ENCODE data around the gene RIMS1.
A peak's percentile ranks its signal among the peaks of the same experiment; 100 is the strongest.

The RIMS1 gene, protein sequence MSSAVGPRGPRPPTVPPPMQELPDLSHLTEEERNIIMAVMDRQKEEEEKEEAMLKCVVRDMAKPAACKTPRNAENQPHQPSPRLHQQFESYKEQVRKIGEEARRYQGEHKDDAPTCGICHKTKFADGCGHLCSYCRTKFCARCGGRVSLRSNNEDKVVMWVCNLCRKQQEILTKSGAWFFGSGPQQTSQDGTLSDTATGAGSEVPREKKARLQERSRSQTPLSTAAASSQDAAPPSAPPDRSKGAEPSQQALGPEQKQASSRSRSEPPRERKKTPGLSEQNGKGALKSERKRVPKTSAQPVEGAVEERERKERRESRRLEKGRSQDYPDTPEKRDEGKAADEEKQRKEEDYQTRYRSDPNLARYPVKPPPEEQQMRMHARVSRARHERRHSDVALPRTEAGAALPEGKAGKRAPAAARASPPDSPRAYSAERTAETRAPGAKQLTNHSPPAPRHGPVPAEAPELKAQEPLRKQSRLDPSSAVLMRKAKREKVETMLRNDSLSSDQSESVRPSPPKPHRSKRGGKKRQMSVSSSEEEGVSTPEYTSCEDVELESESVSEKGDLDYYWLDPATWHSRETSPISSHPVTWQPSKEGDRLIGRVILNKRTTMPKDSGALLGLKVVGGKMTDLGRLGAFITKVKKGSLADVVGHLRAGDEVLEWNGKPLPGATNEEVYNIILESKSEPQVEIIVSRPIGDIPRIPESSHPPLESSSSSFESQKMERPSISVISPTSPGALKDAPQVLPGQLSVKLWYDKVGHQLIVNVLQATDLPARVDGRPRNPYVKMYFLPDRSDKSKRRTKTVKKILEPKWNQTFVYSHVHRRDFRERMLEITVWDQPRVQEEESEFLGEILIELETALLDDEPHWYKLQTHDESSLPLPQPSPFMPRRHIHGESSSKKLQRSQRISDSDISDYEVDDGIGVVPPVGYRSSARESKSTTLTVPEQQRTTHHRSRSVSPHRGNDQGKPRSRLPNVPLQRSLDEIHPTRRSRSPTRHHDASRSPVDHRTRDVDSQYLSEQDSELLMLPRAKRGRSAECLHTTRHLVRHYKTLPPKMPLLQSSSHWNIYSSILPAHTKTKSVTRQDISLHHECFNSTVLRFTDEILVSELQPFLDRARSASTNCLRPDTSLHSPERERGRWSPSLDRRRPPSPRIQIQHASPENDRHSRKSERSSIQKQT (N-terminal part only)

GRCh38 chr6:71886184-71887005 lies at the start of gene RIMS1:
TSS of gene RIMS1 (plus strand) at chr6:71886550. CDS start at chr6:71887024, 474 bp downstream.
- TF ChIP-seq JUND (IDR thresholded peaks at IDR 0.05; ENCODE audit: low read depth), result no peak
- in situ Hi-C loops (cut with HindIII; ENCODE audit: low pct_unique_long_range_greater_than_20kb, low sequenced_read_pairs), result no loop called here
- no peak for DNase-seq (ENCODE audit: low read depth in 1 of 2, low spot score in 1 of 2)

- in situ Hi-C loops (cut with HindIII; ENCODE audit: low pct_unique_long_range_greater_than_20kb, low sequenced_read_pairs), result no loop called here
- no peak for DNase-seq (ENCODE audit: low read depth in 1 of 2, low spot score in 1 of 2)
- no peak for TF ChIP-seq JUND (IDR thresholded peaks at IDR 0.05; ENCODE audit: low read depth)
Observed at GRCh38 chr6:71851214-71851613, 35.1 kb upstream of the RIMS1 start.

DNA sequence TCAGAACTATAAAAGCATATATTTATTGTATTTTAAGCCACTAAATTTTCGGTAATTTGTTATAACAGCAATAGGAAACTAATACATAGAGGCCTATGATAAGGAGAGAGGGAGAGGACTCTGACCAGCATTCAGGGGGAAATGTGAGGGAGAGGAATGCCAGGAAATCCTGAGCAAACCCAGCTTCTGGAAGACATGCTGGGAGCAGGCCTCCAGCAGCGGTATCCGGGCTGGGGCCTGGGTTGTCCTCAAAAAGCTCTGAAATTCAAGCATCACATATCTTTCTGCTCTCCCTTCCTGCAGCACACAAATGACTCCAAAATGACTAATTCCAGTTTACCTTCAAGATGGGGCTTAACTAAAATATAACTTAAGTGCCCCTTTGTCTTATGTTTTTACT lies 33.4 kb upstream of the RIMS1 start:
- DNase-seq (ENCODE audit: low read depth in 1 of 2, low spot score in 1 of 2), result no peak
- in situ Hi-C loops (cut with HindIII; ENCODE audit: low pct_unique_long_range_greater_than_20kb, low sequenced_read_pairs), result no loop called here
- no peak for TF ChIP-seq JUND (IDR thresholded peaks at IDR 0.05; ENCODE audit: low read depth)

- in situ Hi-C loops (cut with HindIII; ENCODE audit: low pct_unique_long_range_greater_than_20kb, low sequenced_read_pairs), result no loop called here
- TF ChIP-seq JUND (IDR thresholded peaks at IDR 0.05; ENCODE audit: low read depth), result no peak
- peak in 1 of 2 experiments; percentile 57 for DNase-seq (ENCODE audit: low read depth in 1 of 2, low spot score in 1 of 2)
Observed at GRCh38 chr6:71855406-71855805, 30.9 kb upstream of the RIMS1 start.

DNA sequence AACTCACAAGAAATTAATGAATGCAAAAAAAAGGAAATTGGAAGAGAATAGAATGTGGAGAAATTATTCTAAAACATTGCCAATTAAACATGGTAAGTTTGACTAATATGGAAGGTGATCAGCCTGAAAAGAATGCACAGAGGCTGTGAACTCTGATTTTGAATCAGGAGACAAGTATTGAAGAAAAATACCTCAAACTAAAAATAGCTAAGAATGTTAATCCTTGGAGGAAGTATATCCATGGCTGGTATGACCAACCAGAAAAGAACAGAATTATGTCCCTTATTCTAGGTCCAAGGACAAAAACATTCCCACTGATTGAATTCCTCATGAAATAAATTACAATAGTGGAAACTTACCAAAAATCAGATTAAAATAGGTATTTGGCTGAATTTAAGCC lies 7.3 kb upstream of the RIMS1 start:
- TF ChIP-seq JUND (IDR thresholded peaks at IDR 0.05; ENCODE audit: low read depth), result no peak
- in situ Hi-C loops (cut with HindIII; ENCODE audit: low pct_unique_long_range_greater_than_20kb, low sequenced_read_pairs), result no loop called here
- DNase-seq (ENCODE audit: low read depth in 1 of 2, low spot score in 1 of 2), result no peak

- in situ Hi-C loops (cut with HindIII; ENCODE audit: low pct_unique_long_range_greater_than_20kb, low sequenced_read_pairs), result no loop called here
- no peak for DNase-seq (ENCODE audit: low read depth in 1 of 2, low spot score in 1 of 2)
- no peak for TF ChIP-seq JUND (IDR thresholded peaks at IDR 0.05; ENCODE audit: low read depth)
Observed at GRCh38 chr6:71887006-71887743, 825 bp downstream of the RIMS1 start.

GRCh38 chr6:71887744-71888230 lies 1.4 kb downstream of the RIMS1 start:
- TF ChIP-seq JUND (IDR thresholded peaks at IDR 0.05; ENCODE audit: low read depth), result no peak
- in situ Hi-C loops (cut with HindIII; ENCODE audit: low pct_unique_long_range_greater_than_20kb, low sequenced_read_pairs), result no loop called here
- DNase-seq (ENCODE audit: low read depth in 1 of 2, low spot score in 1 of 2), result no peak

- in situ Hi-C loops (cut with HindIII; ENCODE audit: low pct_unique_long_range_greater_than_20kb, low sequenced_read_pairs), result no loop called here
- no peak for DNase-seq (ENCODE audit: low read depth in 1 of 2, low spot score in 1 of 2)
- no peak for TF ChIP-seq JUND (IDR thresholded peaks at IDR 0.05; ENCODE audit: low read depth)
Observed at GRCh38 chr6:71888756-71889340, 2.5 kb downstream of the RIMS1 start.

DNA sequence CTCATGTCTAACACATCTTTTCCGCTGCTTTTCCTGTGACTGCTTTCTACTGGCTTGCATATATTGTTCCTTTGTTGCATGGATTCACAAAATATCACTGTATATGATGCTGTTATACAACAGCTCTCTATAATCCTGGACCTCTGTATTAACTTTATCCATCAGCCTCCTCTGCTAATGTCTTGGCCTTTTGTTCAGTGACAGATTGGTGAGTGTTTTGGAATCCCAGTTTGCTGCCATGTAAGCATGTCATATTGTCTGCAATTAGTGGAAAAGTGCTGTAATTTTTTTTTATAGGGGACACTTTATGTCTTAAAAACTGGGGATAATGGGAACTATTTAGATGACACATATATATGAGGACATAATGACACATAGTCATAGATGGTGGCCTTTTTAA lies 3.0 kb downstream of the RIMS1 start:
- no peak for DNase-seq (ENCODE audit: low read depth in 1 of 2, low spot score in 1 of 2)
- no peak for TF ChIP-seq JUND (IDR thresholded peaks at IDR 0.05; ENCODE audit: low read depth)
- in situ Hi-C loops (cut with HindIII; ENCODE audit: low pct_unique_long_range_greater_than_20kb, low sequenced_read_pairs), result no loop called here

DNA sequence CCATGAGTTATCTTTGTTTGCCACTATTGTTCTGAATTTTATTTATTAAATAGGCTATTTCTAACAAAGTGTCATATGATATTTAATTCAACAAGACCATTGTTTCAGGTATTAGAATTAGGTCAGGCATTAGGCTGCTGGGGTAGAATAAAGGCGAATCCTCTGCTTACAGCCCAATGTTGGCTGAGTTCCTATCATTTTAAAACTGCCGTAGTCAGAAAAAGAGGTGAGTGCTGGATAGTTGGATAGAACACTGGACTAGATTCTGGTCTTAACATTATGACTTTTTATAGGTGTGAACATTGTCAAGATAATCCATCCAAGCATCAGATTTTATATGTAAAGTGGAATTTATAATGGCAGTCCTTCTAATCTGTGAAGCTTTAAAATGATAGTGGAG lies 6.3 kb downstream of the RIMS1 start:
- no peak for TF ChIP-seq JUND (IDR thresholded peaks at IDR 0.05; ENCODE audit: low read depth)
- in situ Hi-C loops (cut with HindIII; ENCODE audit: low pct_unique_long_range_greater_than_20kb, low sequenced_read_pairs), result no loop called here
- DNase-seq (ENCODE audit: low read depth in 1 of 2, low spot score in 1 of 2), result no peak

- no peak for DNase-seq (ENCODE audit: low read depth in 1 of 2, low spot score in 1 of 2)
- in situ Hi-C loops (cut with HindIII; ENCODE audit: low pct_unique_long_range_greater_than_20kb, low sequenced_read_pairs), result no loop called here
- no peak for TF ChIP-seq JUND (IDR thresholded peaks at IDR 0.05; ENCODE audit: low read depth)
Observed at GRCh38 chr6:71900642-71901041, 14.3 kb downstream of the RIMS1 start.

All from T47D (cell line).